ENCODE results near the gene PRXL2B.
A peak's percentile ranks its signal among the peaks of the same experiment; 100 is the strongest.

- TF ChIP-seq CTCF (IDR thresholded peaks at IDR 0.05; ENCODE audit: low read depth, low read length): peak; percentile 83
- peak; percentile 27 for TF ChIP-seq POLR2A (IDR thresholded peaks at IDR 0.05; ENCODE audit: extremely low read depth, insufficient read length)
Observed at GRCh38 chr1:2548068-2548589, 38.4 kb upstream of the PRXL2B start.
